MV-4-11 (cell line): ENCODE data around the gene MROH8.
A peak's percentile ranks its signal among the peaks of the same experiment; 100 is the strongest.

Experiments used
- DNase-seq: peaks from one replicate; lab custom pipeline; 2025; lab: John Stamatoyannopoulos, UW

Gene MROH8

DNA sequence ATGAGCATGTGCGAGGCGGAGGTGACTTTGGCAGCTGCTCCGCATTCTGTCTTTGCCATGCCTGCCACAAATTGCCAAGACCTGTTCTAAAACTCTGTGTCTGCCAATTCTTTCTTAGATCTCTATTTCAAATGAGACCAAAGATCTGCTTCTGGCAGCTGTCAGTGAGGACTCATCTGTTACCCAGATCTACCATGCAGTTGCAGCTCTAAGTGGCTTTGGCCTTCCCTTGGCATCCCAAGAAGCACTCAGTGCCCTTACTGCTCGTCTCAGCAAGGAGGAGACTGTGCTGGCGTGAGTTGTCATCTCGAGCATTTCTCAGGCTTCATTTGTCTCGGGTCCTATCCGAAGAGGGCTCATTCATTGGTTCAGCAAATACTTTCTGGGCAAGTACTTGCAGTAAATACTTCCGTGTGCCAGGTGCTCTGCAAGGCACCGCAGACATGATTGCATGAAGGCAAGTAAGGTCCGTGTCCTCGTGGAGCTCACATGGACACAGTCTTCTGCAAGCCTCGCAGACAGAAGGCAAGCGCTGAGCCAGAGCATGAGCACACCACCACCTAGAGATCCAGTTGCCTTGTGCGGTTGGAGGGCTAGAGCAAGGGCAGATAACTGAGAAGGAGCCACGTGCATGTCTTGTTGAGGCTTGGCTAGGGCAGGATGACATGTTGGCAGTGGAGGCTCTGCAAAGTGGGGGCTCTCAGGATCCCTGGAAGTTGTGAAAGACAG lies 19.7 kb upstream of the MROH8 start:
- DNase-seq = no peak

DNA sequence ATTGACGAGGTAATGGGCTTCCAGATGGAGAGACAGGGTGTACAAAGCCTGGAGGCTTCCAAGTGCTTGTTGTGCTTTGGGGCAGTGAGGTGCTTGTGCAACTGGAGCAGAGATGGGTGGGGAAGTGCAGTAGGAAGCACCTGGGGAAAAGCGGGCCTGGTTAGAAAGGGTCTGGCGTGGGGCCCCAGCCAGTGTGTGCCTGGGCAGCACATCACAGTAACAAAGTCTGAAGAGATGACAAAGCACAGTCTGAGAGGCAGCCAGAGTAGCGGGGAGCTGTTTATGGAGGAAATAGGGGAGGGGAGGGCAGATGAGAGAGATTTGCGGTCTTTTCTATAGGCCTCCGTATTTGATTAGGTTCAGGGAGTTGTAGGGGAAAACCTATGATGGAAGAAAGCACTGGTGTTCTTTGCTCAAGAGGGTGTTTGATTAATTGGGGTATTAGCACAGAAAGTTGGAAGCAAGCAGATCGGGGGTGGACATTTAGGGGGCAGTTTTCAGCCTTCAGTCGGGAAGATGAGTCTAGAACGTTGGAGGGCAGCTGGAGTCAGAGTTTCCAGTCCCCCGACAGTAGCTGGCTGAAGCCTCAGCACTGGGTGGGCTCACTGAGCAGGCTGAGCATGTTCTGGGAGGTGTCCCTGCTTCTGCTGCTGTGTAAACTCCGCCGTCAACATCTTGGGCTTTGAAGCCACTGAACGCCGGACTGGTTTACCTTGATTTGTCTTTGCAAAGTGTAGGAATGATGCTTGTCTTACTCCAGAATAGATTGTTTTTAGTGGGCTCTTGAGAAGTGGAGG lies 15.5 kb upstream of the MROH8 start:
- no peak for DNase-seq

DNA sequence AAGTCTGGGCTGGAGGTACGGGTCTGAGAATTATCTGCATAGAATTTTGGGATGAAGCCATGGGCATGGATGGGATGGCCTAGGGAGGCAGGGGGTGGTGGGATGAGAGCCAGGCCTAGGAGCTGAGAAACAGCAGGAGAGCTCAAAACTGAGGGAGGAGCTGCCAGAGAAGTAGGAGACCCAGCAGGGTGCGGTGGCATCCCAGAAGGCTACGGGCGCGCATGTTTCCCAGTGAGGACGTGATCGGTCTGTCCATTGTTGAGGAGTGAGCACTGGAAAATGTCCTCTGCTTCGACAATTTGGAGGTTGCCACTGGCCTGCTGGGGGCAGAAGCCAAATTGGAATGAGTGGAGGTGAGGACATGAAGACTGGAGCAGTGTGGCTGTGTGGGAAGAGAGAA lies 14.5 kb upstream of the MROH8 start:
- no peak for DNase-seq

DNA sequence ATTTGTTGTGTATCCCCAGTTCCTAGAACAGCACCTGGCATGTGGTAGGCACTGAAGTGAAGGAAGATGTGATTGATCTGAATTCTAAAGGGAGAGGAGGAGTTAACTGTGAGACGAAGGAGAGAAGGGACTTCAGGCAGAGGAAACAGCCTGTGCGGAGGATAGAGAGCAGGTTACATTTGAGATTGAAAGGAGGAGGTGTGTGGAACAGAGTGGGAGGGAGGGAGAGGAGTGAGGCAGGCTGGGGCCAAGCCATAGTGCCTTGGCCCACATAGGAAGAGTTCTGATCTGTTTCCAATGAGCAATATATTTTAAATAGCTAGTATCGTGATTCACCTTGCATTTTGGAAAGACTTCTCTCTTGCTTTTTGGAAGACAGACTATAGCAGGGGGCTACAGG lies 13.9 kb upstream of the MROH8 start:
- no peak for DNase-seq

DNA sequence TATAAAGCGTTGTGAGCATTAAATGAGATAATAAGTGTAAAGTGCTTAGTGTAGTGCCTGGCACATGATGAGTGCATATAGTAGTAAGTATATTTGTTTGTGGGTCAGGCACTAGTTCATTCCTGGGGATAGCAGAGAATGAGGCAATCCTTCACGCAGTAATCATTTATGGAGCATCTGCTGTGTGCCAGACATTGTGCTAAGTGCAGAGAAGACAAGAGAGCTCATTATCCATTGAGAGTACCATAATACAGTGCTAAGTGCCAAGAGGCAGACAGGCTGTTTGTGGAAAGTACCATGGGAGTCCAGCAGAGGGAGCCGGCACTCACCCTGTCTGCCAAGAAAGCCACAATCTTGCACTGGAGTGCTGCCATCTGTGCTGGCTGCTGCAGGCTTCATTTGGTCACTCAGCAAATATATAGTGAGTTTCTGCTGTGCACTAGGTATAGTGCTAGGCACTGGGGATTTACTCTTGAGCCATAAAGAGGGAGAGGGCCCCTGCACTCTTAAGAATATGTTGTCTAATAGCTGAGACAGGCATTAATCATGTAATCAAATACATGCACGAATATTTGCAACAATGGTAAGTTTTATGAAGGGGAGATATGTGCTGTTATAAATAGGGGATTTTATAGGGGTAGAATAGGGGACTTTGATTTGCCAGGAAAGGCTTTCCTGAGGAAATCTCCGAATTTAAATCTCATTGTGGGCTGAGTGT lies 12.9 kb upstream of the MROH8 start:
- DNase-seq = peak; percentile 80

DNA sequence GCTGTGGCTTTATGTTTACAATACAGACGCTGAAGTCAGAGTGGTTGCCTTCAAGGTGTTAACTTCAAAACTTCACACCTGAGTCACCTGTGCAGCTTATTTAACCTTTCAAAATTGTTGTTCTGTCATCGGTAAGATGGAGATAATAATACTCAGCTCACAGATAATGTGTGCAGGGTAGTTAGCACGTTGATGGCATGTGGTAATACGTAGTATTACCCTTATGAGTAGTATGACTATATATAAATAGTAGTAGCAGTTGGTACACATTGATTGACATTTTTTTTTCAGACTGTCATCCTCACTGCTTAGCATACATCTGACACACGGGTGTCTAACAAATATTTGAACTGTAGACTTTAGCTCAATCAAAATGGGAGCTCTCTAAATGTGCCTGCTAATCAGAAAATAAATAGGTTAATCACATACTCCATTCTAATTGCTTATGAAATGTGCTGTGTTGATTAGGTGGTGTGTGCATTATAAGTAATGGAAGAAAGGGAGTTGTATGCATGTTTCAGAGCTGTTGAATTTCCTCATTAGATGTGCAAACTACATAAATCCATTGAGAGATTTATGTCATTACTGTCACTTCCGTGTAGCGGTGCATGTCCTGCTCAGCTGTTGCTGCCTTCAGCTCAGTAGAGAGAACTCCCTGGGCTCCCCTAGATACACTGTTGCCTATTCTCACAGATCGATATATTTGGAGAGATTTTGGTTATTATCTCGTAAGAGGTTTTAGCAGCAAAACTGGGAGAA lies 11.2 kb upstream of the MROH8 start:
- peak; percentile 32 for DNase-seq

DNA sequence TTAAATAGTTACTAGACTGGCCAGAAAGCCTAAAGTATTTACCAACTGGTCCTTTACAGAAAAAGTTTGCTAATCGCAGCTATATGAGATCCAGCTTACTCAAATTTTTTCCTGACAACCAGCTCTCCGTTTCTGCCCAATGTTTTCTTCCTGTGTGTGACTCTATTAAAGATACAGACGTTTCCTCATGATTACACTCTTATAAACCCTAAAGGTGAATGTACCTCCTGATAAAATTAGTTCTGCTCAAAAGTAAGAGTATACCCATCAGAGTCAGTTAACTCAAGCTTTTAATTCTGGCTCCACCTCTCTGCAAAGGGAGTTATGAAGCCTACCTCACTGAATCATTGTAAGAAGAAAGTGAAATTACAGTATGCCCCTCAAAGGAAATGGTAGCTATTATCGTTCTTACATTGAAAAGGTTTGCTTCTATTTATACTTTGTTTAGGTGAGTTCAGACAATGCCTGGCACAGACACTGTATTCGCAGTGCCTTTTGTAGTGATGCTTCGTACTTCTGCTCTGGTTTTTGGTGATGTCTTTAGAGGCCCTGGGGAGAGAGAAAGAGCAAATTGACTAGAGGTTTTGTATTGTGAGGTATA lies 10.2 kb upstream of the MROH8 start:
- no peak for DNase-seq

DNA sequence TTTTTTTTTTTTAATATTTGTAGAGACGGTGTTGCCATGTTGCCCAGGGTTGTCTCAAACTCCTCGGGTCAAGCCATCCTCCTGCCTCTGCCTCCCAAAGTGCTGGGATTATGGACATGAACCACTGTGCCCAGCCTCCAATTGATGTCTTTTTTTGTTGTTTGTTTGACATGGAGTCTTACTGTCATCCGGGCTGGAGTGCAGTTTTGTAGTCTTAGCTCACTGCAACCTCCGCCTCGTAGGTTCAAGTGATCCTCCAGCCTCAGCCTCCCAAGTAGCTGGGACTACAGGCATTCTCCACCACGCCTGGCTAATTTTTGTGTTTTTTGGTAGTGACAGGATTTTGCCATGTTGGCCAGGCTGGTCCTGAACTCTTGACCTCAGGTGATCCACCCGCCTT lies 9.4 kb upstream of the MROH8 start:
- DNase-seq = no peak

DNA sequence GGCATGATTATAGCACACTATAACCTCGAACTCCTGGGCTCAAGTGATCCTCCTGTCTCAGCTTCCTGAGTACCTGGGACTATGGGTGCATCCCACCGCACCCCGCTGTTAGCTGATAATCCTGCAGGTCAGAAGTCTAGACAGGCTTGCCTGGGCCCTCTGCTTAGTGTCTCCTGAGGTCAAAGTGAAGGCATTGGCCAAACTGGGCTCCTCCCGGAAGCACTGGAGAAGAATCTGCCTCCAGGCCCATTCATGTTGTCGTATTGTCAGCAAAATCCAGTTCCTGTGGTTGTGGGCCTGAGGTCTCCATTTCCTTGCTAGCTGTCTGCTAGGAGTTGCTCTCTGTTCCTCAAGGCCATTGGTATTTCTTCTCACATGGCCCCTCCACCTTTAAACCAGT lies 6.3 kb upstream of the MROH8 start:
- DNase-seq = no peak

DNA sequence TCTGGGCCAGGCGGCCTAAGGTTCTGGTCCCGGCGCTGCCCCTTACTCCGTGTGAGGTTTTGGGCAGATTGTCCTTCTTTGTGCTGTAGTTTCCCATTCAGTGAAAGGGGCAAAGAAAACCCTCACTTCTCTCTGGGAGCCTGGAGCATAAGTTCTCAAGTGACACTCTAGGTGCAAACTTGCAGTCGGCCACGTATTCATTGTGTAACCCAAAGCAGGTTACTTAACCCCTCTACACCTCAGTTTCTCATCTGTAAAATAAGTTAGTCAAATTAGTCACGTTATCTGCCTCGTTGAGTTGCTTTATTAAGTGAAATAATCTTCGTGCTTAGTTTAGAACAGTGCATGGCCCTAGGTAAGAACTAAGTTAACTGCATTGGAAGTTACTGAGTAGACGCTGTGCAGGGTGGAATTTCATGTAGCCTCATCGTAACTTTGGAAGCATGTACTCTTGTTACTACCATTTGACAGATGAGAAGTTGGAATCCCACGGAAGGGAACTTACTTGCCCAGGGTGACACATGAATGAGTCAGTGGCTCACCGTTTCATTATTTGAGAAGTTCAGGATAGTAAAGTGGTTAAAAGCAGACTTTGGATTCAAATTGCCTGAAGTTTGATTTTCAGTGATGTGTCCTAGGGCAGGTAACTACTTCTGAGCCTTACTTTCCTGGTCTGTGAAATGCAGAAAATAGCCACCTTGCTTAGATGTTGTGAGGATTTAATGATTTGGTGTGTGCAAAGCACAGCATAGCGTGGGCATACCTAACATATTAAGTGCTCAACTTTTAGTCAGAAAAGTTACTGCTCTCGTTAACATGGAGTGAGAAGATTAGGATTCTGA lies 556 bp upstream of the MROH8 start:
- DNase-seq = peak; percentile 41

DNA sequence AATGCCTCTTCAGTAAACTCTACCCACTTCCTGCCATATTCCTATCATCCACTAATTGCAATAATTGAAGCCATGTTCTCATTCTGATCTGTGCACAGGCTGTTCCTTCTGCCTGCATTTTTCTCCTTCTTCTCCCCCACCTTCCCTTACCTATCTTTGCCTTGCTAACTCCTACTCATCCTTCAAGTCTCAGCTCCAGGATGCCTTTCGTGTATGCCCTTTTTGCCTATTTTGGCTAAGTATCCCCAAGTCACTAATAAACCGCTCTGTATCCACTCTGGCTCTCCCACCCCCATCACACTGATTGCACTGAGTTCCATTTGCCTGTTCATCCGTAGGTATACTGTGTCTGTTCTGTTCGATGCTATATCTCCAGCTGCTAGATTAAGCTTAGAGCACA lies 6.5 kb downstream of the MROH8 start:
- no peak for DNase-seq

DNA sequence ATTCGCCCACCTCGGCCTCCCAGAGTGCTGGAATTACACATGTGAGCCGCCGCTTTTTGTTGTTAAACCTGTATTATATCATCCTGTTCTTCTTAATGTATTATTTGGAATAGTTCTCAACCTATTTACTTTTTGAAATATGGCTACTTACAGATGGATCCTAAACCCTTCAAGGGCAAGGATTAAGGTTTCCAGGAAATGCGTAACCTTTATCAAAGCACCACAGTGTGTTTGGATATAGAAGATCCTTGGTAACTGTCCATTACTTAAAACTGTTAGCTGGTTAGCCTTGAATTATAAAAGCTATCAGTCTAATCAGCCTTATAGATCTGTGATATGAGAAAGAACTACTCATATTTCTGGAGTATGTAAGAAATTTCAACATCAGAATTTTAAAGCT lies 12.5 kb downstream of the MROH8 start:
- no peak for DNase-seq

DNA sequence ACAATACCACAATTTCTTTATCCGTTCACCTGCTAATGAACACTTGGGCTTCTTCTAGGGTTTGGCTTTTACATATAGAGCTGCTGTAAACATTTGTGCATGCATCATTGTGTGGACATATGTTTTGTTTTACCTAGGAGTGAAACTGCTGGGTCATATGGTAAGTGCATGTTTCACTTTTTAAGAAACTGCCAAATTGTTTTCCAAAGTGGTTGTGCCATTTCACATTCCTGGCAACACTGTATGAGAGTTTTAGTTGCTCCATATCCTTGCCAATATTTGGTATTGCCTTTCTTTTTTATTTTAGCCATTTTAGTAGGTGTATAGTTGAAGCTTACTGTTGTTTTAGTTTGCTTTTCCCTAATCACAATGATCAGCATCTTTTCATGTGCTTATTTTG lies 14.3 kb downstream of the MROH8 start:
- no peak for DNase-seq

DNA sequence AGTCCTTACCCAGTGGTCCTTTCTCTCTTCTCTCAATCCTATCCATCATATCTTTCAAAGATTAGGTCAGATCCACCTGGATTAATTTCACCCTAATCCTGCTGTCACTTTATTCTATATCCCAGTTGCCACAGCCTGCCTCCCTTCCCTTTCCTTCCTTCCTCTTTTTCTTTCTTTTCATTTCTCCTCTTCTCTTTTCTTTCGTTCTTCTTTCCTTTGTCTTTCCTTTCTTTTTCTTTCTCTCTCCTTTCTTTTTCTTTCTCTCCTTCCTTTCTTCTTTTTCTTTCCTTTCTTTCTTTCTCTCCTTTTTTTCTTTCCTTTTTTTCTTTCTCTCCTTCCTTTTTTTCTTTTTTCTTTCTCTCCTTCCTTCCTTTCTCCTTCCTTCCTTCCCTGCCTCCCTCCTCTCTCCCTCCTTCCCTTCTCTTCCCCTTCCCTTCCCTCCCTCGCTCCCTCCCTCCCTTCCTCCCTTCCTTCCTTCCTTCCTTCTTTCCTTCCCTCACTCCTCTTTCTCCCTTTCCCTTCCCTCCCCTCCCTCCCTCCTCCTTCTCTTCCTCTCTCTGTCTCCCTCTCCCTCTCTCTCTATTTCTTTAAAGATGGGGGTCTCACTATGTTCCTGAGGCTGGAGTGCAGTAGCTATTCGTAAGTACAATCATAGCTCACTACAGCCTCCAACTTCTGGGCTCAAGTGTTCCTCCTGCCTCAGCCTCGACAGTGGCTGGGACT lies 15.4 kb downstream of the MROH8 start:
- no peak for DNase-seq

DNA sequence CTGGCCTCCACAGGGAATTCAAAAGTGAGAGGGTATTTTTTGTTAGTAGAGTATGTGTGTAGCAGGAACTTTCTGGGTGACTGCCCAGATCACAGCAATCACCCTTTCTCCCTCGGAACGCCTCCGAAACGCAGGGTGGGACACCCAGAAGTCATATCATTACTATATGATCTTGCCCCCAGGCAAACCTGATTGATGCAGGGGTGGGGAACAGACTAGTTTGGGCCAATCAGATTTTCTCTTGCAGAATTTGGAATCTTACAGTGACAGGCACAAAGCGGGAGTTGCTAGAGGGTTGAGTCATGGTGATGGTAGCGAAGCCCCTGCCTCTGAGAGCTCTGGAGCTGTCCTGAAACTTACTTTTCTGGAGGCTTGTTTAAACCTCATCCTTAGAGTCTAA lies 16.7 kb downstream of the MROH8 start:
- no peak for DNase-seq

DNA sequence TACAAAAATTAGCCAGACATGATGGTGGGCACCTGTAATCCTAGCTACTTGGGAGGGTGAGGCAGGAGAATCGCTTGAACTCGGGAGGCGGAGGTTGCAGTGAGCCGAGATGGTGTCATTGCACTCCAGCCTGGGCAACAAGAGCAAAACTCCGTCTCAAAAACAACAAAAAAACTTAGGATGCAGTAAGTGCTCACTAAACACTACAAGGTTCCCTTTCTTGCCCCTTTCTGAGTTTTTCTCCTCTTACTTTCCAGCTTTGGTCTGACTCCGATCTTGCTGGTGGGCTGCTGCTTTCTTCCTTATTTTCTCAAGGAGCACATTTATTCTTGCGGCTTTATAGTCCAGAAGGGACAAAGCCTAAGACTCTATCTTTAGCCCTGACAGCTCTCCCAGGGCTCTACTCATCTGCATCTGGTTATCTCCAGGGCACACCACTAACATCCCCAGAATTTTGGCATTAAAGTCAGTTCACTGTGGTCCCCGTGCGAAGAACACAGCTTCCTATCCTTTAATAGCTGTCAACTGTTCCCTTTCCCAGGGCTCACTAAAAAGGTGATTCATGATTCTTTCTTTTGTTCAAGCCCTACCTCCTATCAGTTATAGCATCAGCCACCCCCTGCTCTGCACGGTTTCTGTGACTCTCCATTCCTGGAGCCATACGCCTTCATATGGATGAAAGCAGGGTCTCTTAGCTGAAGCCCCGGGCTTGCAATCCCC lies 17.4 kb downstream of the MROH8 start:
- no peak for DNase-seq

DNA sequence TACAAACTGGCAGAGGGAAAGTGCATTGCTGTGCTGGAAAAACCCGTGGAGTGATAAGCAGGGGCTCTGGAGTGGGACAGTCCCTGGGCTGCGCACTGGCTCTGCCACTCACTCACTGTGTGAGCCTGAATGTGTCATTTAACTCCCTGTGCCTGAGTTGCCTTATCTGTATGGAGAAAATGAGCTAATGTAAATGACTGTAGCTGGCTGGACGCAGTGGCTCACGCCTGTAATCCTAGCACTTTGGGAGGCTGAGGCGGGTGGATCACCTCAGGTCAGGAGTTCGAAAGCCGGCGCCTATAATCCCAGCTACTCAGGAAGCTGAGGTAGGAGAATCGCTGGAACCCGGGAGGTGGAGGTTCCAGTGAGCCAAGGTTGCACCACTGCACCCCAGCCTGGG lies 18.7 kb downstream of the MROH8 start:
- DNase-seq = no peak

DNA sequence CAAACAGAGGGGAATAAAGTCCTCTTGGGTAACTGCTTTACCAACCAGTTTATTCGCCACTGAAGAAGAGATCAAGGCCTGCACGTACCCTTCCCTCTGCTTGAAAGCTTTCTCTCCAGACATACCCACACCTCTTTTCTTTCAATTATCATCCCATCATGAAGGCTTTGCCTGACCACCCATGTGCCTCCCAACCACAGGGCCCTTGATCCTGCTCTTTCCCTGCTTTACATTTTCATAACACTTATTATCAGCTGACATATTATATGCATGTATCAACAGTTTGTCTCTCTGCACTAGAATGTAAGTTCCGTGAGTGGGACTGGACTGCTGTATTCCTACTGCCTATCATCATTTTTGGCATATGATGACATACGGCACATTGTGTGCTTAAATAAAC lies 21.1 kb downstream of the MROH8 start:
- DNase-seq = no peak

DNA sequence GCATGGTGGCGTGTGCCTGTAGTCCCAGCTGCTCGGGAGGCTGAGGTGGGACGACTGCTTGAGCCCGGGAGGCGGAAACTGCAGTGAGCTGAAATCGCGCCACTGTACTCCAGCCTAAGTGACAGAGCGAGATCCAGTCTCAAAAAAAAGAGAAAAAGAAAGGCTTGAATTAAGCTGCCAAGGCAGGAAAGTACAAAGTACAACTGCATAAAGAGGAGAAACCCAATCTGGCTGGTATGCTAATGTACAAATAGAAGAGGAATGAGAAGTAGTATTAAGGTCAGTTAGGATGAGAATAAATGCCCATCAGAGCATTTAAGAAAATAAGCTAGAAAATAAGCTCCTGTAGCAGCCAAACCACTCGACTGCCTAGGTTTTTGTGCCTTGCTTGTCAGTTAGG lies 23.4 kb downstream of the MROH8 start:
- no peak for DNase-seq
